HFF-Myc (cell line): ENCODE results near the gene HLF.

Experiments used
- DNase-seq: peaks from one replicate; pipeline ENCODE4 v3.0.0-alpha.2; 2011; ENCODE audit warnings: low read depth; ENCODE audit errors: extremely low read depth
- H3K4me3 ChIP-seq: replicated peaks from 2 replicates; pipeline ENCODE4 v1.5.1; 2011; ENCODE audit warnings: low read depth, mild to moderate bottlenecking, control low read depth, low read length
- CTCF ChIP-seq: IDR thresholded peaks from 2 replicates; pipeline ENCODE4 v1.5.1; 2012; ENCODE audit warnings: mild to moderate bottlenecking, low read depth, low read length, control low read depth; ENCODE audit errors: missing control alignments

The HLF gene

GRCh38 chr17:55225237-55225636 lies 39.5 kb upstream of the HLF start:
- DNase-seq, result no peak
- H3K4me3 ChIP-seq, result no peak overlapping the region
- TF ChIP-seq CTCF, result no peak

GRCh38 chr17:55228683-55229192 lies 36.0 kb upstream of the HLF start:
- TF ChIP-seq CTCF, result no peak
- DNase-seq, result no peak
- H3K4me3 ChIP-seq, result no peak overlapping the region

GRCh38 chr17:55229276-55229675 lies 35.5 kb upstream of the HLF start:
- no peak overlapping the region for H3K4me3 ChIP-seq
- DNase-seq, result no peak
- TF ChIP-seq CTCF, result no peak

- H3K4me3 ChIP-seq, result no peak overlapping the region
- TF ChIP-seq CTCF, result no peak
- no peak for DNase-seq
Measured at GRCh38 chr17:55230716-55231115, 34.0 kb upstream of the HLF start.

GRCh38 chr17:55233840-55234239 lies 30.9 kb upstream of the HLF start:
- TF ChIP-seq CTCF, result no peak
- no peak for DNase-seq
- no peak overlapping the region for H3K4me3 ChIP-seq

- no peak overlapping the region for H3K4me3 ChIP-seq
- TF ChIP-seq CTCF, result no peak
- no peak for DNase-seq
Measured at GRCh38 chr17:55236316-55236715, 28.4 kb upstream of the HLF start.

- no peak overlapping the region for H3K4me3 ChIP-seq
- no peak for TF ChIP-seq CTCF
- no peak for DNase-seq
Measured at GRCh38 chr17:55237268-55237667, 27.5 kb upstream of the HLF start.
